ENCODE measurements around the gene GRPEL2.

Gene GRPEL2

DNA sequence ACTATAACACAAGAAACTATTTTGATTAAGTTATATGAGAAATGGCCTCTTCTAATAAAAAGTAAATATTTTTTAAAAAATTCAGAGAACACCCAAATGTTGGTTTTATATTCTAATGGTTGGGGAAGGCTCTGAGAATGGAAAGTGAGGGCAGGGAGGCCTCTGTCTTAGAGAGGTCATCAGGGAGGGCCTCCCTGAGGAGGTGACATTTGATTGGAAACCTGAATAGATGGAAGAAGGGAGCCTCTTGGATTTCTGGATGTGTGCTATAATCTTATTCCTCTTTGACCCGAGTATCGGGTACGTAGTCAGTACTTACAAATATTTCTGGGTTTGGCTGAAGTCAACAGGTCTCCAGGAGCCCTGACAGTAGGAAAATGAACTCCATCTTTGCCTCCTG lies 26.1 kb upstream of the GRPEL2 start:
- no peak for DNase-seq (ENCODE audit: low read depth in 2 of 2)

GRCh38 chr5:149320791-149321330 lies 24.4 kb upstream of the GRPEL2 start:
- DNase-seq (ENCODE audit: low read depth in 2 of 2): no peak

DNA sequence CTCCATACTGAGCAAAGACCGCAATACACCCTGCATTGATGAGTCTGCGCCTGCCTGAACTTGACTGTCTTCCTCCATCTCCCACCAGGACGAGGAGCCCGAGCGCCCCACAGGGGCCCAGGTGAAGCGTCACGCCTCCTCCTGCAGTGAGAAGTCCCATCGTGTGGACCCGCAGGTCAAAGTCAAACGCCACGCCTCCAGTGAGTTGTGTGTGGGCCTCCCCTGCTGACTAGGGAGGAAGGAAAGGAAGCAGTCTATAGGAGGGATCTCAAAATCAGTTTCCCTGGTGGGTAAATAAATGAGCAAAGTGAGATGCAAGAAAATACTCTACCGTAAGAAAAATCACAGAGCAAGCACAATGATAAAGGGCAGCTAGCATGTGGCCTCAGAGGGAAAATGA lies 22.8 kb upstream of the GRPEL2 start:
- no peak for DNase-seq (ENCODE audit: low read depth in 2 of 2)

DNA sequence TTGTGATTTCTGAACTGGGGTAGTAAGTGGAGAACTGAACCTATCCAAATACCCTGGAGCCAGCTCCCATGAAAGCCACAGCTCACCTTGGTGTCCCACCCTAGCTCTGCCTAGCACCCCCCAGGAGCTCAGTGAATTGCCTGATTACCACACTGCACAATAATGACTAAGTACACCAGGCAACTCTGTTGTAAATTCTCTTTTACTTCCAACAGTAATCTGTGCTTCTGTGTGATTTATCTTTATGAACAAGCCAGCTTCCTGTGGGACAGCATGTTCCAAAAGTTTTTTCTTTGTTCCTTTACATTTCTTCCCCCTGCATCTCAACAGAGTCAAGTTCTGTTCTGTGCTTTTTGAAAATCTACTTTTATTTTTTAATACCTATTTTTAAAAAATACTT lies 22.1 kb upstream of the GRPEL2 start:
- DNase-seq (ENCODE audit: low read depth in 2 of 2): no peak

DNA sequence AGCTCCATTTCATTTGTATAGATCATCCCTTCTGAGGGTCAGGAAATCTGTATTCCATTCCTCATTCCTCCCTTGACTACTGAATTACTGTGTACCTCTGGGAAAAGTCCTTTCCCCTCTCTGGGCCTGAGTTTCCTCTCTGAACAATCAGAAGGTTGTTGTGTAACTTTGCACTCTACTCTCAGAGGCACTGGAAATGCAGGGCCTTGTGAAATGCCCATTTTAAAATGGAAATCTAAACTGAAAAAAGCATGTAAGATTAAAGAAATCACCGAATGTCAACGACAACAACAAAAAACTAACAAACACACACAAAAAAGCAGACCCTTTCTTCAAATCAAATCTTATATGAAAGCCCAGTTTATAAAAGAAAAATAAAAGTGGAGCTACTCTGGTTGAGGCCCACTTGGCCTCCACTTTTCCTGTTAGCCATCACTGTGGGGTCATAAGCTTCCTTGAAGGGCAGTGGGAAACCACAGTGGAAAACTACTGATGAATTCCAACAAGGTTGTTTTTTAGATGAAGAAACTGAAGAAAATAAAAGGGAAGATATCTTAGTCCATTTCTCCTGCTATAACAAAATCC lies 21.6 kb upstream of the GRPEL2 start:
- DNase-seq (ENCODE audit: low read depth in 2 of 2): no peak

DNA sequence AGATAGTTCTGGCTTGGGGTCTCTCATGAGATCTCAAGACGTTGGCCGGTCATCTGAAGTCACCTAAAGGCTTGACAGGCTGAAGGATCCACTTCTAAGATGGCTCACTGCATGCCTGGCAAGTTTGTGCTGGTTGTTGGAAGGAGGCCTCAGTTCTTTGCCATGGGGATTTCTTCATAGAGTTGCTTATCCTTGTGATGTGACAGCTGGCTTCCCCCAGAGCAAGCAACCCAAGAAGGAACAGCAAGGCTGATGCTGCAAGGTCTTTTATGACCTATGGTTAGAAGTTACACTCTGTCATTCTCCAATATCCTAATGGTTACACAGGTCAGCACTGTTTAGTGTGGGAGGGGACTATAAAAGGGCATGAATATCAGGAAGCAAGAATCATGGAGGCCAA lies 20.7 kb upstream of the GRPEL2 start:
- no peak for DNase-seq (ENCODE audit: low read depth in 2 of 2)

DNA sequence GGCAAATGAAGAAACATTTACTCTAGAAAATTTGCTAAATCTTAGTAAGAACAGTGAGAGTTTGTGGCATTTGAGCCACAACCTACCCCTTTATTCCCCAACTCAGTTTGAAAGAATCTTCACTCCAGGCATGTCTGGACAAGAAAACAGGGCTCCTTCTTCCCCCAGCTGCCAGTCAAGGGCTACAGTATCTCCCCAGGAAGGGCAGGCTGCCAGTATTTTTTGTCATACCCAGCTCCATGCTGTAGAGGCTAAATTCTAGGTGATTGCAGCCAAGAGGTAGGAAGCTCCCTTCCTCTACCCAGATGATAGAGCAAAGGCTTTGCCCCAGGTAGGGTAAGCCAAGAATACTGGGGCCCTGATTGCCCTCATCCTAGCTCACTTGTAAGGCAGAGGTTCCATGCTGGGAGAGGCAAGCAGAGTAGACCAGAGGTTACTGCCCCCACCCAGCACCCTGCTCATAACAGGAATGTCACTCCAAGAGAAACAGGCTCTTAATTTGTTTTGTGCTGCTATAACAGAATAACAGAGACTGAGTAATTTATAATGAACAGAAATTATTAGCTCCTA lies 20.0 kb upstream of the GRPEL2 start:
- no peak for DNase-seq (ENCODE audit: low read depth in 2 of 2)

GRCh38 chr5:149325894-149326293 lies 19.4 kb upstream of the GRPEL2 start:
- no peak for DNase-seq (ENCODE audit: low read depth in 2 of 2)

DNA sequence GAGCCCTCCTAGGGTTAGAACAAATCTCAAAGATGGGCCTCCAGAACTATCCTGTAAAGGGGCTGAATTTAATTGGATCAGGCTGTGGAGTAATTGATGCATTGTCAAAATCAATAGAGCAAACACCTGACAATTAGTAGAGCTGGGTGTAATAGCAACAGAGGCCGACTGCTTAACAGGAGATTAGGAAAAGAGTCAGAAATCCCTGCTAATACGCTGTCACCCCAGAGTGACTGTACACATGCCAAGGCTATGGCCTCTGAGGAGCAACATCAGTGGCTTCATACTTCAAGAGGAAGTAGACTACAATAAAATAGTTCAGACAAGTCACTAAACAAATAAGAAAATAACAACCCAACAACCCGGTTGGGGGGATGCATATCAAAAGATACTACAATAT lies 18.7 kb upstream of the GRPEL2 start:
- no peak for DNase-seq (ENCODE audit: low read depth in 2 of 2)

- DNase-seq (ENCODE audit: low read depth in 2 of 2): no peak
Measured at GRCh38 chr5:149328177-149328576, 17.1 kb upstream of the GRPEL2 start.

DNA sequence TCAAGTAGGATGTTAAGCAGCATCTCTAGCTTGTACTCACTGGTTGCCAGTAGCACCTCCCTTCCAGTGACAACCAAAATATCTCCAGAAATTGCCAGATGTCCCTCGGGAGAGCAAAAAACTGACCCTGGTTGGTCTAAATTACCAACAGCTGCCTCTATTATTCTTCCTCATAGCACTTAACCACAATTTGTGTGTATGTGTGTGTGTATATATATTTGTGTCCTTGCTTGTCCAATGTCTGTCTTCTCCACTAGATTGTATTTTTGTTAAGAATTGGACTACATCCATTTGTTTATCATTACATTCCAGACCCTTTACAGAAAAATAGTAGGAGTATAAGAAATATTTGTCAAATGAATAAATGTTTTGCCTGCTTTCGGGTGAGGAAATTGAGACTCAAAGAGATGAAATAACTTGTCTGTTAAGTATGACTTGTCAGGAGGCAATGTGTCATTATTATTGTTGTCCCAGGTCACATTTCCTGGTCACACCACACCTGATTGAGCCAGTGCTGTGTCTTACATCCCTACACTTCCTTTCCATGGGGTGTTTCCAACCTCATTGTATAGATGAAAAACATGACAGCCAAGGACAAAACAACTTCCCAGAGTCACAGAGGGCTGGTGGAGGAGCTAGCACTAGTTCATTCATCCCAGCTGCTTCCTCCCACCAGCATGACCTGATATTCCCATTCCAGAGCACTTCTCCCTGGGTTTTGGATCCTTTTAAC lies 11.4 kb upstream of the GRPEL2 start:
- no peak for DNase-seq (ENCODE audit: low read depth in 2 of 2)

DNA sequence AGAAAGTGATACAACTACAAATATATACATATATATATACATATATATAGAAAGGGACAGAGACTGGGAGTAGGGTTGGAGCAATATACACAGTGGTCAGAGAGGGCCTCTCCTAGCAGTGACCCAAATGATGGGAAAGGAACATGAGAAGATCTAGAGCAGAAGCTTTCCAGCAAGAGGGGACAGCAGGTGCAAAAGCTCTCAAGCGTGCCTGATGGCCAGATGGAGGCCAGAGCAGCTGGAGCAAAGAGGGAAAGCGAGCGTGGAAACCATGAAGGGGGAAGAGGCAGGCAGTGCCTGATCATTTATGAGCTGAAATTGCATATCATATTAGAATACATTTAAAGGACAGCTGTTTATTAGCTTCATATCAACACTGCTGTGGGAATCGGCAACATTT lies 7.6 kb upstream of the GRPEL2 start:
- DNase-seq (ENCODE audit: low read depth in 2 of 2): no peak

DNA sequence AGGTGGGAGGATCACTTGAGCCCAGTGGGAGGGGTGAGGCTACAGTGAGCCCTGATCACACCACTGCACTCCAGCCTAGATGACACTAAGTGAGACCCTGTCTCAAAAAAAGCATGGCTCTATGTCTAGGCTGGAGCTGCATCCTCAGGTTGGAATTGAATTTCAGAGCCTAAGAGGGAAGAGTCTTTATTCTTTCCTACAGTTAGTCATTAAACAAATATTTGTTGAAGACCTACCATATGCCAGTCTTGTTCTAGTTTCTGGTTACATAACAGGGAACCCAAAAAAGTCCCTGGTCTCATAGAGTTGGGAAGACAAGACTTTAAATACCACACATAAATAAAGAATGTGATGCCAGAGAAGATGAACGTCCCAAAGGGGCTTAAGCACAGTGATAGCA lies 6.9 kb upstream of the GRPEL2 start:
- no peak for DNase-seq (ENCODE audit: low read depth in 2 of 2)

DNA sequence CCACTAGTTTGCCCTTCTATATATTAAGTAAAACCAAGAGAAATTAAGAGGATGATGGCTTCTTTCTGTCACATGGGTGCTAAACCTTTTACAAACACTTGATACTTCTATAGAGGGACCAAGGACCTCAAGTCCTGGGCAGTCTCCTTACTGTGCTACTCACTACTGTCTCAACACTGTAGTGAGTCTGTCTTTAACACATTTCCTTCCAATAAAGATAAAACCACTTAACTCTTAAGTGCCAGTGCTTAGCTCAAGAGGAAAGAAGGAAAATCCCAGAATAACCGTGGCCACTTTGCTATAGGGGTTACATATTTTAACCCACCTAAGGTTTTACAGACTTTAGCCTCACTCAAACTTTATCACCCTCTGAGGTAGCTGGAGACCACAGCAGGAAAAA lies 4.4 kb upstream of the GRPEL2 start:
- no peak for DNase-seq (ENCODE audit: low read depth in 2 of 2)

GRCh38 chr5:149341876-149342275 lies 3.4 kb upstream of the GRPEL2 start:
- no peak for DNase-seq (ENCODE audit: low read depth in 2 of 2)

- no peak for DNase-seq (ENCODE audit: low read depth in 2 of 2)
Measured at GRCh38 chr5:149344151-149344550, 1.1 kb upstream of the GRPEL2 start.

- DNase-seq (ENCODE audit: low read depth in 2 of 2): no peak
Measured at GRCh38 chr5:149345892-149346222, 558 bp downstream of the GRPEL2 start.

DNA sequence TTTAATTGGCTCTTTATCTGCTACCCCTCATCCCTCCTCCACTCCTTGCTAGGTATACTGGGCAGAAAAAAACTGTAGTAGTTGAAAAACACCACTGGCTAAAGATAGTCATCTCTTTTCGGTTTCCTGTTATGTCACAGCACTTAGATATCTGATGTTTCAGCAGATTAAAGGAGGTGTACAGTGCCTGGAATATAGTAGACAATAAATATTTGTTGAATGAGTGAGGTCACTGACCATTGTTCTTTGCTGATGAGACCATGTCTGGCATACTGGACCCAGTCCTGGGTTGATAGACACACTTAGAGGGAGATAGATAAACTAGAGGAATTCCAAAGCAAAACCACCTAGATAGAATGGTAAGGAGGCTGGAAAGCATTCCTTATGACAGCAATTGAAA lies 3.2 kb downstream of the GRPEL2 start:
- DNase-seq (ENCODE audit: low read depth in 2 of 2): no peak

DNA sequence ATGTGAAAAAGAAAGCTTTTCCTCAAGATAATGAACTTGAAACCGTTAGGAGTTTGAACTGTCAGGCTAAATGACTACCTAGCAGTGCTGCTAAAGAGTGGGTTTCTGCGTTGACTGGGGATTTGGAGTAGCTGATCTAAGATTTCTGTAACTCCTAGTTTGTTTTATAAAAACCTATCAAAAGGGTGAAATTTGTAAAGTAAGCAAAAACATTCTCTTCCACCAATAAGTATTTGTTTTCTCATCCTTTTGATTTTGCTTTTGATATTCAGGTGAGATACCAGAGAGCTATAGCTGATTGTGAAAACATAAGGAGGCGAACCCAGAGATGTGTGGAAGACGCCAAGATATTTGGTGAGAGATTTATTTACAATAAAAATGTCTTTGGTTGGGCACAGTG lies 4.1 kb downstream of the GRPEL2 start:
- no peak for DNase-seq (ENCODE audit: low read depth in 2 of 2)

- no peak for DNase-seq (ENCODE audit: low read depth in 2 of 2)
Measured at GRCh38 chr5:149352169-149352568, 6.9 kb downstream of the GRPEL2 start.

DNA sequence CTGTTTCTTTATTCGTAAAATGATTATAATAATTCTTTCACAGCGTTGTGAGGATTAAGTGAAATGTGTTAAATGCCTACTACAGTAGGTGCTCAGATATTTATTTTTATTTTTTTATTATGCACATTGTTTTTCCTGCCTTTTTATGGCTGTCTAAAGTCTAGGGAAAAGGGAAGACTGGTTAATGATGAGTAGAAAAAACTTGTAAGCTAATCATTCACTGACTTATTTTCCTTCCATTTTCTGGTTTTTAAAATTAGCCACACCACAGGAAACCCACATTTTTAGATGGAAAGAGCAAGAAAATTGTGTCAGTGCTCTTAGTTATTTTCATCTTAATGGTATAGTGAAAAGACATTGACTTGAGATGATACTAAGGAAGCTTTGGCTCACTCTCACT lies 8.6 kb downstream of the GRPEL2 start:
- no peak for DNase-seq (ENCODE audit: low read depth in 2 of 2)

GRCh38 chr5:149355688-149356087 lies 10.4 kb downstream of the GRPEL2 start:
- DNase-seq (ENCODE audit: low read depth in 2 of 2): no peak

DNA sequence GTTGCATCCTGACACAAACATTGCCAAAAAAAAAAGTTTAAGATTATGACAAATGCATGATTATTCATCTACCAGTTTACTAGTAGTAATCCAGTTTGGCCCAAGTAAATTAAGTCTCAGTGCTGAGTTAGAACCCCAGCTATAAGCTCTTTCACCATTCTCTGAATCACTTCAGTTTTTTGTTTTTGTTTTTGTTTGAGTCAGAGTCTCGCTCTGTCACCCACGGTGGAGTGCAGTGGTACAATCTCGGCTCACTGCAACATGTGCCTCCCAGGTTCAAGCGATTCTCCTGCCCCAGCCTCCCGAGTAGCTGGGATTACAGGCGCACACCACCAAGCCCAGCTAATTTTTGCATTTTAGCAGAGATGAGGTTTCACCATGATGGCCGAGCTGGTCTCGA lies 11.1 kb downstream of the GRPEL2 start:
- DNase-seq (ENCODE audit: low read depth in 2 of 2): no peak

All from stimulated activated CD4-positive, alpha-beta T cell treated with anti-CD3 and anti-CD28 coated beads, Interleukin-12 subunit alpha, Interleukin-12 subunit beta, amount 100 ng/mL, for 24 hours (primary cell).